GM18520 (cell line): ENCODE measurements around the gene KCNG1.
"Not testable (repeated sequence)": the region's sequence is repeated elsewhere in the genome, so short reads cannot be mapped to it uniquely, and the experiment has no call there.

Source experiments
- ATAC-seq: cut with Tn5 transposase; IDR thresholded peaks from one replicate; pipeline ENCODE4 v1.9.1; 2021; ENCODE audit not compliant: unreplicated experiment

KCNG1 gene

GRCh38 chr20:51022803-51023616, at the start of gene KCNG1:
TSS of gene KCNG1 (minus strand) at chr20:51023107. CDS start at chr20:51010338, 12,769 bp downstream.
- ATAC-seq = no peak

- ATAC-seq = no peak
These were observed 47.7 kb upstream of the KCNG1 start for GRCh38 chr20:51070621-51071020.

- ATAC-seq = no peak
These were observed 44.9 kb upstream of the KCNG1 start for GRCh38 chr20:51067792-51068191.

GRCh38 chr20:51065615-51066014, 42.7 kb upstream of the KCNG1 start:
- ATAC-seq = no peak

GRCh38 chr20:51064137-51064536, 41.2 kb upstream of the KCNG1 start:
- no peak for ATAC-seq

- no peak for ATAC-seq
These were observed 39.2 kb upstream of the KCNG1 start for GRCh38 chr20:51062065-51062464.

GRCh38 chr20:51061418-51062045, 38.6 kb upstream of the KCNG1 start:
- ATAC-seq = no peak

- no peak for ATAC-seq
These were observed 37.4 kb upstream of the KCNG1 start for GRCh38 chr20:51060301-51060700.

GRCh38 chr20:51059862-51060261, 37.0 kb upstream of the KCNG1 start:
- ATAC-seq = no peak

- no peak for ATAC-seq
These were observed 35.1 kb upstream of the KCNG1 start for GRCh38 chr20:51058017-51058416.

- no peak for ATAC-seq
These were observed 31.3 kb upstream of the KCNG1 start for GRCh38 chr20:51054233-51054632.

GRCh38 chr20:51050531-51051075, 27.7 kb upstream of the KCNG1 start:
- no peak for ATAC-seq

- no peak for ATAC-seq
These were observed 23.4 kb upstream of the KCNG1 start for GRCh38 chr20:51046021-51046985.

- not testable (repeated sequence) for ATAC-seq
These were observed 22.6 kb upstream of the KCNG1 start for GRCh38 chr20:51045492-51045891.

- ATAC-seq = no peak
These were observed 21.9 kb upstream of the KCNG1 start for GRCh38 chr20:51044796-51045195.

- no peak for ATAC-seq
These were observed 20.9 kb upstream of the KCNG1 start for GRCh38 chr20:51043811-51044210.

GRCh38 chr20:51042657-51043247, 19.8 kb upstream of the KCNG1 start:
- ATAC-seq = no peak

- ATAC-seq = no peak
These were observed 19.2 kb upstream of the KCNG1 start for GRCh38 chr20:51042064-51042463.

GRCh38 chr20:51037532-51038115, 14.7 kb upstream of the KCNG1 start:
- ATAC-seq = no peak

- no peak for ATAC-seq
These were observed 14.1 kb upstream of the KCNG1 start for GRCh38 chr20:51036827-51037531.
